K562 (cell line): ENCODE data around the gene MEIOB. TPM values are rescaled to one million over a fixed set of nuclear protein-coding genes. Genes with fewer than 3 reads are reported as not detected.

Experiments used
- CBX8 ChIP-seq: fragments of 200-600 bp; sonication (generic); IDR thresholded peaks from 2 replicates; pipeline ENCODE4 v1.6.1; 2012; ENCODE audit warnings: borderline replicate concordance, mixed run types, low read depth, mild to moderate bottlenecking, moderate library complexity, mixed read lengths, low read length, control low read depth, inconsistent platforms; ENCODE audit not compliant: poor library complexity, severe bottlenecking; ENCODE audit errors: extremely low read depth
- CXXC5 ChIP-seq: fragments of 250-450 bp; sonication (Bioruptor Pico); IDR thresholded peaks from 2 replicates; pipeline ENCODE4 v1.8.0; 2022; ENCODE audit warnings: inconsistent platforms, mild to moderate bottlenecking, moderate library complexity
- DIDO1 ChIP-seq: fragments of 450-650 bp; IDR thresholded peaks from 2 replicates; pipeline ENCODE4 v1.6.1; 2016; ENCODE audit warnings: low read depth, missing biosample characterization, missing genetic modification characterization
- ELF1 ChIP-seq: fragments of 200-800 bp; sonication (Bioruptor generic); IDR thresholded peaks from 2 replicates; pipeline ENCODE4 v1.6.1; 2016; ENCODE audit warnings: missing genetic modification characterization, missing compliant biosample characterization
- FOXJ3 ChIP-seq: sonication (generic); formaldehyde crosslinking; IDR thresholded peaks from 2 replicates; pipeline ENCODE4 v1.4.0; 2020; ENCODE audit warnings: mild to moderate bottlenecking, missing genetic modification reagents
- HEY1 ChIP-seq: fragments of 250-450 bp; sonication (Bioruptor Pico); IDR thresholded peaks from 2 replicates; pipeline ENCODE4 v1.5.0; 2020; ENCODE audit warnings: mild to moderate bottlenecking, moderate library complexity, borderline replicate concordance
- HNRNPUL1 ChIP-seq: fragments of 200-400 bp; formaldehyde crosslinking; IDR thresholded peaks from 2 replicates; pipeline ENCODE4 v1.6.1; 2017; ENCODE audit warnings: low read length
- KDM1A ChIP-seq, 2 experiments: fragments of 450-650 bp; IDR thresholded peaks; 2 replicates each; pipeline ENCODE4 v1.6.1; 2016; ENCODE audit warnings: mild to moderate bottlenecking in 2 of 2
- KDM2B ChIP-seq: fragments of 250-450 bp; sonication (Bioruptor Pico); IDR thresholded peaks from 2 replicates; pipeline ENCODE4 v1.8.0; 2021; ENCODE audit warnings: mild to moderate bottlenecking, moderate library complexity
- MAFF ChIP-seq: IDR thresholded peaks from 2 replicates; pipeline ENCODE4 v1.6.1; 2012; ENCODE audit warnings: low read length, improper control_type of control experiment
- NCOA4 ChIP-seq: fragments of 450-650 bp; IDR thresholded peaks from 2 replicates; pipeline ENCODE4 v1.6.1; 2018; ENCODE audit warnings: mild to moderate bottlenecking; ENCODE audit not compliant: partially characterized antibody
- RFX5 ChIP-seq: IDR thresholded peaks from 2 replicates; pipeline ENCODE4 v1.6.1; 2011; ENCODE audit warnings: low read depth, mild to moderate bottlenecking, improper control_type of control experiment, low read length
- SIN3B ChIP-seq: fragments of 450-650 bp; IDR thresholded peaks from 2 replicates; pipeline ENCODE4 v1.6.1; 2017; ENCODE audit warnings: low read depth, mild to moderate bottlenecking, moderate library complexity
- TRIM24 ChIP-seq, 2 experiments: fragments of 450-650 bp; IDR thresholded peaks; 2 replicates each; pipeline ENCODE4 v1.6.1; 2016
- ZEB2 ChIP-seq: fragments of 450-650 bp; IDR thresholded peaks from 2 replicates; pipeline ENCODE4 v1.6.1; 2016
- ZNF134 ChIP-seq: fragments of 250-450 bp; sonication (Bioruptor Pico); conservative IDR thresholded peaks from 2 replicates; pipeline ENCODE4 v1.4.0; 2020
- polyA plus RNA-seq, 8 experiments: library from polyadenylated mRNA; depleted of rRNA in 4 of 8; stranded (reverse) in 5 of 8; unstranded in 3 of 8; fragments of >200 nt; fragmentation: Nextera tagmentation in 2 of 8; fragmentation: Illumina TruSeq in 1 of 8; extraction: Ambion mirVana in 2 of 8; extraction: Trizol in 1 of 8; gene quantifications; 2 replicates each; pipeline versions ENCODE4 v1.2.1 to v1.2.3, GENCODE V29; 2011 to 2014; ENCODE audit warnings: inconsistent platforms in 1 of 8, missing spikeins in 1 of 8
- total RNA-seq, 7 experiments: library from RNA; depleted of rRNA in 6 of 7; stranded (reverse); fragments of >200 nt in 6 of 7; fragmentation: Illumina TruSeq in 2 of 7; extraction: Trizol in 2 of 7; gene quantifications; 2 replicates each; pipeline versions ENCODE4 v1.2.1 to v1.2.3, GENCODE V29; 2011 to 2021; ENCODE audit warnings: low replicate concordance in 1 of 7
- TF ChIP-seq, protein P1 (sequence below): fragments of 450-650 bp; conservative IDR thresholded peaks from 2 replicates; pipeline ENCODE4 v1.6.1; 2016; ENCODE audit warnings: missing genetic modification characterization, low read depth, mild to moderate bottlenecking, control low read depth, missing compliant biosample characterization
- TF ChIP-seq, protein P2 (sequence below): fragments of 250-450 bp; sonication (Bioruptor Pico); IDR thresholded peaks from 2 replicates; pipeline ENCODE4 v1.8.0; 2021; ENCODE audit warnings: mild to moderate bottlenecking, moderate library complexity
- TF ChIP-seq, protein P3 (sequence below), 2 experiments: fragments of 450-650 bp; formaldehyde crosslinking in 1 of 2; IDR thresholded peaks; 2 replicates each; pipeline versions ENCODE4 v1.4.0 to v1.6.1; 2014 to 2020; ENCODE audit warnings: mild to moderate bottlenecking in 2 of 2, borderline replicate concordance in 1 of 2, low read depth in 1 of 2

Gene MEIOB
- total and polyA plus RNA-seq, 9 of the 15 experiments (the other 6 are each of a cell fraction or from before 2014, with no cell fraction given), result 25.4 to 203 (median 97.6) TPM

DNA sequence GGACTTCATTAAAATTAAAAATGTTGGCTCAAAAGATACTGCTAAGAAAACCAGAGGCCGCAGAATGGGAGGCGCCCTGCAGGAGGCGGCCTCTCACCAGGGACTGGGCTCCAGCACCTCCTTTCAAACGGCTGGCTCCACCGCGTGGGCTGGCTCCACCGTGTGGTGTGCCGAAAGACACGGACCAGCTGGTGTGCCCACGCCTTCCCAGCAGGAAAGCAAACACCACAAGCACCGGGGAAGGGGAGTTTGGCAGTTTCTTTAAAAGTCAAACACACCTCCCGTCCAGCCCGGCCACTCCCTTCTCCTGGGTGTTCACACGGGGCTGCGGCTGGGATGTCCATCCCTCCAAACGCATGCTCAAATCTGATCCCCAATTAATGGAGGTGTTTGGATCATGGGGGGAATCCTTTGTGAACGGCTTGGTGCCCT is 59.2 kb downstream of the MEIOB start (continued):
- TF ChIP-seq KDM2B (CRISPR knock-in tag), result no peak
- TF ChIP-seq FOXJ3 (CRISPR knock-in tag), result no peak
- TF ChIP-seq CXXC5 (CRISPR knock-in tag), result 0 out of 2 replicates have a peak, but pooled peaks have one; percentile 17
- TF ChIP-seq CBX8, result no peak
- TF ChIP-seq ZEB2, result no peak
- no peak for TF ChIP-seq TRIM24 (IDR thresholded peaks at IDR 0.05)
- TF ChIP-seq MAFF, result no peak
- no peak for TF ChIP-seq ELF1
- TF ChIP-seq HEY1 (CRISPR knock-in tag), result no peak
- no peak for TF ChIP-seq HNRNPUL1
- no peak for TF ChIP-seq KDM1A (IDR thresholded peaks at IDR 0.05)
- TF ChIP-seq, protein P1, sequence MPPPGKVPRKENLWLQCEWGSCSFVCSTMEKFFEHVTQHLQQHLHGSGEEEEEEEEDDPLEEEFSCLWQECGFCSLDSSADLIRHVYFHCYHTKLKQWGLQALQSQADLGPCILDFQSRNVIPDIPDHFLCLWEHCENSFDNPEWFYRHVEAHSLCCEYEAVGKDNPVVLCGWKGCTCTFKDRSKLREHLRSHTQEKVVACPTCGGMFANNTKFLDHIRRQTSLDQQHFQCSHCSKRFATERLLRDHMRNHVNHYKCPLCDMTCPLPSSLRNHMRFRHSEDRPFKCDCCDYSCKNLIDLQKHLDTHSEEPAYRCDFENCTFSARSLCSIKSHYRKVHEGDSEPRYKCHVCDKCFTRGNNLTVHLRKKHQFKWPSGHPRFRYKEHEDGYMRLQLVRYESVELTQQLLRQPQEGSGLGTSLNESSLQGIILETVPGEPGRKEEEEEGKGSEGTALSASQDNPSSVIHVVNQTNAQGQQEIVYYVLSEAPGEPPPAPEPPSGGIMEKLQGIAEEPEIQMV (tag), result no peak
- no peak for TF ChIP-seq SIN3B
- no peak for TF ChIP-seq DIDO1 (tag)
- TF ChIP-seq, protein P2, sequence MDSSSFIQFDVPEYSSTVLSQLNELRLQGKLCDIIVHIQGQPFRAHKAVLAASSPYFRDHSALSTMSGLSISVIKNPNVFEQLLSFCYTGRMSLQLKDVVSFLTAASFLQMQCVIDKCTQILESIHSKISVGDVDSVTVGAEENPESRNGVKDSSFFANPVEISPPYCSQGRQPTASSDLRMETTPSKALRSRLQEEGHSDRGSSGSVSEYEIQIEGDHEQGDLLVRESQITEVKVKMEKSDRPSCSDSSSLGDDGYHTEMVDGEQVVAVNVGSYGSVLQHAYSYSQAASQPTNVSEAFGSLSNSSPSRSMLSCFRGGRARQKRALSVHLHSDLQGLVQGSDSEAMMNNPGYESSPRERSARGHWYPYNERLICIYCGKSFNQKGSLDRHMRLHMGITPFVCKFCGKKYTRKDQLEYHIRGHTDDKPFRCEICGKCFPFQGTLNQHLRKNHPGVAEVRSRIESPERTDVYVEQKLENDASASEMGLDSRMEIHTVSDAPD (CRISPR knock-in tag), result no peak
- no peak for TF ChIP-seq NCOA4
- TF ChIP-seq, protein P3, sequence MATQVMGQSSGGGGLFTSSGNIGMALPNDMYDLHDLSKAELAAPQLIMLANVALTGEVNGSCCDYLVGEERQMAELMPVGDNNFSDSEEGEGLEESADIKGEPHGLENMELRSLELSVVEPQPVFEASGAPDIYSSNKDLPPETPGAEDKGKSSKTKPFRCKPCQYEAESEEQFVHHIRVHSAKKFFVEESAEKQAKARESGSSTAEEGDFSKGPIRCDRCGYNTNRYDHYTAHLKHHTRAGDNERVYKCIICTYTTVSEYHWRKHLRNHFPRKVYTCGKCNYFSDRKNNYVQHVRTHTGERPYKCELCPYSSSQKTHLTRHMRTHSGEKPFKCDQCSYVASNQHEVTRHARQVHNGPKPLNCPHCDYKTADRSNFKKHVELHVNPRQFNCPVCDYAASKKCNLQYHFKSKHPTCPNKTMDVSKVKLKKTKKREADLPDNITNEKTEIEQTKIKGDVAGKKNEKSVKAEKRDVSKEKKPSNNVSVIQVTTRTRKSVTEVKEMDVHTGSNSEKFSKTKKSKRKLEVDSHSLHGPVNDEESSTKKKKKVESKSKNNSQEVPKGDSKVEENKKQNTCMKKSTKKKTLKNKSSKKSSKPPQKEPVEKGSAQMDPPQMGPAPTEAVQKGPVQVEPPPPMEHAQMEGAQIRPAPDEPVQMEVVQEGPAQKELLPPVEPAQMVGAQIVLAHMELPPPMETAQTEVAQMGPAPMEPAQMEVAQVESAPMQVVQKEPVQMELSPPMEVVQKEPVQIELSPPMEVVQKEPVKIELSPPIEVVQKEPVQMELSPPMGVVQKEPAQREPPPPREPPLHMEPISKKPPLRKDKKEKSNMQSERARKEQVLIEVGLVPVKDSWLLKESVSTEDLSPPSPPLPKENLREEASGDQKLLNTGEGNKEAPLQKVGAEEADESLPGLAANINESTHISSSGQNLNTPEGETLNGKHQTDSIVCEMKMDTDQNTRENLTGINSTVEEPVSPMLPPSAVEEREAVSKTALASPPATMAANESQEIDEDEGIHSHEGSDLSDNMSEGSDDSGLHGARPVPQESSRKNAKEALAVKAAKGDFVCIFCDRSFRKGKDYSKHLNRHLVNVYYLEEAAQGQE (IDR thresholded peaks at IDR 0.05; ENCODE audit: borderline replicate concordance), result peak; percentile 77
- TF ChIP-seq, protein P3 (CRISPR knock-in tag; IDR thresholded peaks at IDR 0.05; ENCODE audit: low read depth), result no peak
- TF ChIP-seq RFX5, result no peak
- no peak for TF ChIP-seq ZNF134
